Right lobe of liver (tissue), 6 donors: ENCODE data around the gene ZNF577. TPM values are rescaled to one million over a fixed set of nuclear protein-coding genes. Genes with fewer than 3 reads are reported as not detected.

Experiments used
- ATAC-seq, 4 donors: fragments of 200-7000 bp; cut with Tn5 transposase; one replicate each; pipeline ENCODE4 v1.9.1; 2020; ENCODE audit warnings: mild to moderate bottlenecking in 4 of 4, moderate library complexity in 4 of 4
- DNase-seq, 3 donors: peaks; one replicate each; pipeline ENCODE4 v3.0.0-alpha.2; 2020
- H3K27ac ChIP-seq, 3 donors: fragments of 200-600 bp; one replicate each; pipeline ENCODE4 v1.8.0; 2022
- H3K27me3 ChIP-seq, 2 donors: fragments of 200-600 bp; one replicate each; pipeline ENCODE4 v1.8.0; 2022
- H3K36me3 ChIP-seq, 4 donors: fragments of 200-600 bp; sonication (generic) in 1 of 4; one replicate each; pipeline versions ENCODE4 v1.5.1 to v1.8.0; 2017 to 2022; ENCODE audit warnings: control low read depth in 1 of 4
- H3K4me1 ChIP-seq, 4 donors: fragments of 200-600 bp; sonication (generic) in 1 of 4; one replicate each; pipeline versions ENCODE4 v1.5.1 to v1.8.0; 2017 to 2022; ENCODE audit warnings: control low read depth in 1 of 4
- H3K4me3 ChIP-seq, 3 donors: fragments of 200-600 bp; one replicate each; pipeline ENCODE4 v1.8.0; 2022
- H3K9me3 ChIP-seq, 4 donors: fragments of 200-600 bp; sonication (generic) in 1 of 4; one replicate each; pipeline versions ENCODE4 v1.5.1 to v1.8.0; 2017 to 2022; ENCODE audit warnings: control low read depth in 1 of 4
- POLR2A ChIP-seq: fragments of 450-650 bp; IDR thresholded peaks from one replicate; pipeline ENCODE4 v1.6.1; 2017; ENCODE audit warnings: antibody characterized with exemption, mild to moderate bottlenecking
- WGBS: methylation state at CpG from one replicate; pipeline ENCODE4 v1.1.6; 2018; ENCODE audit warnings: low coverage, low lambda C conversion rate; ENCODE audit not compliant: insufficient coverage; ENCODE audit errors: missing lambda C conversion rate; 5-methylcytosine and 5-hydroxymethylcytosine counted together
- intact Hi-C, 2 donors: fragments of 100-400 bp; cut with DNase I; formaldehyde crosslinking; loops; one replicate each; pipeline versions ENCODE4 v1.11.2 to v1.14.1; 2022
- total RNA-seq, 6 experiments: library from RNA; depleted of rRNA in 2 of 6; stranded (reverse); fragments of >200 nt in 2 of 6; fragmentation: NEBNext Ultra II Directional in 3 of 6; extraction: Animal tissue kit (Norgen Biotek cat#: 25700) in 3 of 6; gene quantifications; one replicate each; pipeline versions ENCODE4 v1.1.0 to v1.2.4, GENCODE V29; 2016 to 2023
- TF ChIP-seq, protein P1 (sequence below), 4 donors: fragments of 200-600 bp in 3 of 4; fragments of 450-650 bp in 1 of 4; IDR thresholded peaks; one replicate each; pipeline versions ENCODE4 v1.5.1 to v1.8.0; 2016 to 2022; ENCODE audit warnings: antibody characterized with exemption in 4 of 4, mild to moderate bottlenecking in 2 of 4
- donor health status: DM: no; HTN: yes; CAD: no.
- donor health status: DM: no; HTN: no; CAD: no.
- donor health status: DM: no; HTN: no; CAD: no.
- donor health status: DM: no; HTN: yes; CAD: no.
- donor health status: DM: no; HTN: yes; CAD: no.

ZNF577 gene
- total RNA-seq, 6 experiments from 2014 or later = 1.4 to 6.6 (median 3.8) TPM

DNA sequence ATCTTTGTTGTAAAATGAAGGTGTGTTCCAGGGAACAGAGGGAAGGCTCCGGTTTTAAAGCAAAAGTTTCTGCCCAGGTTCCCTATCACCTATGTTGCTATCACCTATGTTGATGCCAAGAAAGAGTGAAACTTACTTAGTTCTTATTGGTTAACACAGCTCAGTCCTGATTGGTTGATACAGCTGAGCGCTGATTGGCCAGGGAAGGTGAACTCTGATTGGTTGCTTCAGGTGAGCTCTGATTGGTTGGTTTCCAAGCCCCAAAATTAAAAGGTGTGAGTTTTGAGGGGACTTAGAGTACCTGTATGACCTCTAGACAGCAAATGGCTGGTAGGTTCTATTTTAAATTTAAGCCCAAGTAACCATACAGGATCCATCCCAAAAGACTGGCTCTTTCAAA lies 50.6 kb downstream of the ZNF577 start:
- WGBS = 86% methylated on average over 2 of the region's 2 CpGs
- Histone ChIP-seq H3K4me1 (no peaks in the 10 kb centered on the region), H3K9me3 (peaks cover 0 to 12% (median 0%) of the 10 kb centered on the region in 4 donors), H3K27me3 (no peaks in the 10 kb centered on the region), H3K27ac (no peak overlapping the region), H3K4me3 (no peak overlapping the region), H3K36me3 (no peaks in the 10 kb centered on the region)
- TF ChIP-seq, protein P1, sequence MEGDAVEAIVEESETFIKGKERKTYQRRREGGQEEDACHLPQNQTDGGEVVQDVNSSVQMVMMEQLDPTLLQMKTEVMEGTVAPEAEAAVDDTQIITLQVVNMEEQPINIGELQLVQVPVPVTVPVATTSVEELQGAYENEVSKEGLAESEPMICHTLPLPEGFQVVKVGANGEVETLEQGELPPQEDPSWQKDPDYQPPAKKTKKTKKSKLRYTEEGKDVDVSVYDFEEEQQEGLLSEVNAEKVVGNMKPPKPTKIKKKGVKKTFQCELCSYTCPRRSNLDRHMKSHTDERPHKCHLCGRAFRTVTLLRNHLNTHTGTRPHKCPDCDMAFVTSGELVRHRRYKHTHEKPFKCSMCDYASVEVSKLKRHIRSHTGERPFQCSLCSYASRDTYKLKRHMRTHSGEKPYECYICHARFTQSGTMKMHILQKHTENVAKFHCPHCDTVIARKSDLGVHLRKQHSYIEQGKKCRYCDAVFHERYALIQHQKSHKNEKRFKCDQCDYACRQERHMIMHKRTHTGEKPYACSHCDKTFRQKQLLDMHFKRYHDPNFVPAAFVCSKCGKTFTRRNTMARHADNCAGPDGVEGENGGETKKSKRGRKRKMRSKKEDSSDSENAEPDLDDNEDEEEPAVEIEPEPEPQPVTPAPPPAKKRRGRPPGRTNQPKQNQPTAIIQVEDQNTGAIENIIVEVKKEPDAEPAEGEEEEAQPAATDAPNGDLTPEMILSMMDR (IDR thresholded peaks at IDR 0.05) = no peak
- TF ChIP-seq POLR2A = no peak
- intact Hi-C loops = no loop called here
- DNase-seq = no peak
- ATAC-seq = no peak

DNA sequence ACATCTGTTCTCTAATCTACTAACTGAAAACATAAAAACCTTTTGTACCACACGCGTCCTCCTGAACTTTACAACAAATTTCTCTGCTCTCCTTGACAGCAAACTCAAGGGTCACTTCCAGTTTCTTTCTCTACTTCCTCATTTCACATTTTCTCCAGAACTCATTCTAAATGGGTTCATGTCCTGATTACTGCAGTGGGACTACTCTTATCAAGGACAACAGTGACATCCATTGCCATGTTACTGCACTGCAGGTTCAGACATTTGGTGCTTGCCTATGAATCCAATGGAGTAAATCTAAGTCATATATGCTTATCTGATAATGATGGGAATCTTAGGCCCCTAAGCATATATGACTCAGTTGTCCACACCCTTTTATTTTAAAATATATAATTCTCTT lies 57.5 kb downstream of the ZNF577 start:
- H3K4me1 ChIP-seq = no peaks in the 10 kb centered on the region
- H3K27ac ChIP-seq = no peak overlapping the region
- no peaks in the 10 kb centered on the region for H3K27me3 ChIP-seq
- H3K9me3 ChIP-seq = peaks cover 0 to 4% (median 0%) of the 10 kb centered on the region in 4 donors
- TF ChIP-seq POLR2A = no peak
- TF ChIP-seq, protein P1 (IDR thresholded peaks at IDR 0.05) = peak in 2 of 4 donors; percentile 12 to 20
- intact Hi-C loops = no loop called here
- no peaks in the 10 kb centered on the region for H3K36me3 ChIP-seq
- H3K4me3 ChIP-seq = no peak overlapping the region
- DNase-seq = no peak
- 41% methylated on average over 2 of the region's 2 CpGs for WGBS
- peak in 3 of 4 donors; percentile 53 to 81 (median 57) for ATAC-seq

DNA sequence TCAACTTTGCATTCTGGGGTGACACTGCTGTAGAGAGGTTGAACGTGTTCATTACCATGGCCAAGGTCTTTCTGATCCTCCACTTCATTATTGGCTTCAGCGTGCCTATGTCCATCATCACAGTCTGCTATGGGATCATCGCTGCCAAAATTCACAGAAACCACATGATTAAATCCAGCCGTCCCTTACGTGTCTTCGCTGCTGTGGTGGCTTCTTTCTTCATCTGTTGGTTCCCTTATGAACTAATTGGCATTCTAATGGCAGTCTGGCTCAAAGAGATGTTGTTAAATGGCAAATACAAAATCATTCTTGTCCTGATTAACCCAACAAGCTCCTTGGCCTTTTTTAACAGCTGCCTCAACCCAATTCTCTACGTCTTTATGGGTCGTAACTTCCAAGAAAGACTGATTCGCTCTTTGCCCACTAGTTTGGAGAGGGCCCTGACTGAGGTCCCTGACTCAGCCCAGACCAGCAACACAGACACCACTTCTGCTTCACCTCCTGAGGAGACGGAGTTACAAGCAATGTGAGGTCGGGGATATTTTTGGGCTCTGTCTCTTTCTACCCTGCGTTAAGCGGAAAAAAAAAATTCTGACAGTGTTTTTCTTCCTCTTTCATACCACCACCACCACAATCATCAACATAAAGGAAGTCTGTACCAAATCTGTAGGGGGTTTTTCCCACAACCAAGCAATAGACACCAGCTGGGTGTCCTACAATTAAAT lies 63.3 kb downstream of the ZNF577 start:
- H3K36me3 ChIP-seq = no peaks in the 10 kb centered on the region
- no peaks in the 10 kb centered on the region for H3K4me1 ChIP-seq
- no peak overlapping the region for H3K4me3 ChIP-seq
- no peak for DNase-seq
- H3K27ac ChIP-seq = no peak overlapping the region
- peak in 3 of 4 donors; percentile 69 to 78 (median 69) for ATAC-seq
- TF ChIP-seq, protein P1 (IDR thresholded peaks at IDR 0.05) = no peak
- no peak for TF ChIP-seq POLR2A
- intact Hi-C loops = no loop called here
- H3K27me3 ChIP-seq = no peaks in the 10 kb centered on the region
- H3K9me3 ChIP-seq = no peaks in the 10 kb centered on the region
- 52% methylated on average over 11 of the region's 13 CpGs for WGBS

DNA sequence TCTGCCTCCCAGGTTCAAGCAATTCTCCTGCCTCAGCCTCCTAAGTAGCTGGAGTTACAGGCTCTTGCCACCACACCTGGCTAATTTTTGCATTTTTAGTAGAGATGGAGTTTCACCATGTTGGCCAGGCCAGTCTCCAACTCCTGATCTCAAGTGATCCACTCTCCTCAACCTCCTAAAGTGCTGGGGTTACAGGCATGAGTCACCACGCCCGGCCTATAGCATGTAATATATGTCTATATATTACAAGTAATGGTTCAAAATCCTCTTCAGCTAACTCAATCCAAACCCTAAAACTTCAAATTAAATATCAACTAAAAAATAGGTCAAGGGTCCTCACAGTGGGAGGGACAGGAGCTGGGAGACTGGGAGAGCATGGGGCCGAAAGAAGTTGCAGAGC lies 64.8 kb downstream of the ZNF577 start:
- H3K36me3 ChIP-seq = no peaks in the 10 kb centered on the region
- DNase-seq (no peak), ATAC-seq (no peak)
- 81% methylated on average over 3 of the region's 3 CpGs for WGBS
- no peak overlapping the region for H3K27ac ChIP-seq
- H3K9me3 ChIP-seq = no peaks in the 10 kb centered on the region
- intact Hi-C loops = no loop called here
- H3K27me3 ChIP-seq = no peaks in the 10 kb centered on the region
- H3K4me3 ChIP-seq = no peak overlapping the region
- TF ChIP-seq, protein P1 (IDR thresholded peaks at IDR 0.05) = no peak
- TF ChIP-seq POLR2A = no peak
- no peaks in the 10 kb centered on the region for H3K4me1 ChIP-seq
